Measurements from ENCODE around the gene KCTD5.
A peak's percentile ranks its signal among the peaks of the same experiment; 100 is the strongest.
"Not testable (repeated sequence)": the region's sequence is repeated elsewhere in the genome, so short reads cannot be mapped to it uniquely, and the experiment has no call there.

Gene KCTD5

GRCh38 chr16:2710021-2710710 lies 27.8 kb downstream of the KCTD5 start:
- DNase-seq (ENCODE audit: low spot score) = no peak

- DNase-seq (ENCODE audit: low spot score) = no peak
Observed at GRCh38 chr16:2710711-2711231, 28.4 kb downstream of the KCTD5 start.

- no peak for DNase-seq (ENCODE audit: low spot score)
Observed at GRCh38 chr16:2711370-2712062, 29.2 kb downstream of the KCTD5 start.

- no peak for DNase-seq (ENCODE audit: low spot score)
Observed at GRCh38 chr16:2712063-2712441, 29.7 kb downstream of the KCTD5 start.

GRCh38 chr16:2712546-2712945 lies 30.2 kb downstream of the KCTD5 start:
- DNase-seq (ENCODE audit: low spot score) = no peak

GRCh38 chr16:2713523-2713922 lies 31.2 kb downstream of the KCTD5 start:
- no peak for DNase-seq (ENCODE audit: low spot score)

- no peak for DNase-seq (ENCODE audit: low spot score)
Observed at GRCh38 chr16:2713985-2714774, 31.9 kb downstream of the KCTD5 start.

GRCh38 chr16:2715064-2715463 lies 32.7 kb downstream of the KCTD5 start:
- DNase-seq (ENCODE audit: low spot score) = no peak

- DNase-seq (ENCODE audit: low spot score) = peak; percentile 53
Observed at GRCh38 chr16:2715519-2715918, 33.2 kb downstream of the KCTD5 start.

GRCh38 chr16:2715966-2716885 lies 33.9 kb downstream of the KCTD5 start:
- no peak for DNase-seq (ENCODE audit: low spot score)

- DNase-seq (ENCODE audit: low spot score) = no peak
Observed at GRCh38 chr16:2716948-2717347, 34.6 kb downstream of the KCTD5 start.

- no peak for DNase-seq (ENCODE audit: low spot score)
Observed at GRCh38 chr16:2717383-2718263, 35.3 kb downstream of the KCTD5 start.

- no peak for DNase-seq (ENCODE audit: low spot score)
Observed at GRCh38 chr16:2719328-2720063, 37.2 kb downstream of the KCTD5 start.

GRCh38 chr16:2720064-2720457 lies 37.7 kb downstream of the KCTD5 start, which contains the start of gene PRSS27:
PRSS27 (minus strand) TSS chr16:2720224; CDS start chr16:2720160, 64 bp downstream.
- DNase-seq (ENCODE audit: low spot score) = no peak

- DNase-seq (ENCODE audit: low spot score) = peak; percentile 87
Observed at GRCh38 chr16:2720719-2721633, 38.7 kb downstream of the KCTD5 start.

- not testable (repeated sequence) for DNase-seq (ENCODE audit: low spot score)
Observed at GRCh38 chr16:2721634-2722173, 39.4 kb downstream of the KCTD5 start.

GRCh38 chr16:2724088-2724676 lies 41.9 kb downstream of the KCTD5 start:
- no peak for DNase-seq (ENCODE audit: low spot score)

- DNase-seq (ENCODE audit: low spot score) = no peak
Observed at GRCh38 chr16:2724816-2725348, 42.6 kb downstream of the KCTD5 start.
